DOHH2 (cell line): ENCODE data around the gene TAPT1.
"Not testable (repeated sequence)": the region's sequence is repeated elsewhere in the genome, so short reads cannot be mapped to it uniquely, and the experiment has no call there.

Experiments
- H3F3A ChIP-seq: fragments of 200-600 bp; sonication (generic), shearing (Covaris generic); 2 replicates; pipeline ENCODE4 v1.6.0; 2016; ENCODE audit warnings: antibody characterized with exemption, mild to moderate bottlenecking; ENCODE audit not compliant: control insufficient read depth, insufficient read depth
- H3K27ac ChIP-seq: fragments of 200-600 bp; sonication (generic); 2 replicates; pipeline ENCODE4 v1.5.1; 2014; ENCODE audit warnings: low read depth, mild to moderate bottlenecking, low read length, moderate library complexity
- H3K27me3 ChIP-seq: fragments of 200-600 bp; sonication (generic); 2 replicates; pipeline ENCODE4 v1.6.1; 2014; ENCODE audit warnings: mild to moderate bottlenecking, low read length, mixed read lengths; ENCODE audit not compliant: control insufficient read depth
- H3K36me3 ChIP-seq: fragments of 200-600 bp; sonication (generic); 2 replicates; pipeline ENCODE4 v1.6.1; 2014; ENCODE audit warnings: mild to moderate bottlenecking, low read length, moderate library complexity, mixed read lengths; ENCODE audit not compliant: control insufficient read depth
- H3K4me1 ChIP-seq: fragments of 200-600 bp; sonication (generic); 2 replicates; pipeline ENCODE4 v1.6.1; 2014; ENCODE audit warnings: mild to moderate bottlenecking, low read length, mixed read lengths; ENCODE audit not compliant: control insufficient read depth
- H3K4me2 ChIP-seq: fragments of 200-600 bp; sonication (generic); 2 replicates; pipeline ENCODE4 v1.6.0; 2014; ENCODE audit warnings: mild to moderate bottlenecking, low read length, moderate library complexity
- H3K4me3 ChIP-seq: fragments of 200-600 bp; sonication (generic); 2 replicates; pipeline ENCODE4 v1.5.1; 2014; ENCODE audit warnings: mild to moderate bottlenecking, low read length, mixed read lengths
- H3K79me2 ChIP-seq: fragments of 200-600 bp; sonication (generic); 2 replicates; pipeline ENCODE4 v1.6.1; 2014; ENCODE audit warnings: mild to moderate bottlenecking, low read length, mixed read lengths; ENCODE audit not compliant: control insufficient read depth
- H3K9me2 ChIP-seq: fragments of 200-600 bp; sonication (generic); replicated peaks from 2 replicates; pipeline ENCODE4 v1.6.1; 2014; ENCODE audit warnings: mild to moderate bottlenecking, low read length, mixed read lengths; ENCODE audit not compliant: control insufficient read depth
- H3K9me3 ChIP-seq: fragments of 200-600 bp; sonication (generic); 2 replicates; pipeline ENCODE4 v1.6.1; 2014; ENCODE audit warnings: antibody characterized with exemption, low read length, mixed read lengths; ENCODE audit not compliant: control insufficient read depth, insufficient read depth
- H4K20me1 ChIP-seq: fragments of 200-600 bp; sonication (generic); 2 replicates; pipeline ENCODE4 v1.6.0; 2014; ENCODE audit warnings: low read depth, mild to moderate bottlenecking, antibody characterized with exemption, low read length, moderate library complexity; ENCODE audit not compliant: control insufficient read depth, insufficient read depth
- CTCF ChIP-seq: fragments of 200-600 bp; sonication (generic); IDR thresholded peaks from one replicate; pipeline ENCODE4 v1.5.1; 2014; ENCODE audit warnings: antibody characterized with exemption, mild to moderate bottlenecking, low read depth, low read length; ENCODE audit not compliant: poor library complexity, severe bottlenecking
- EZH2phosphoT487 ChIP-seq: fragments of 200-600 bp; sonication (generic); IDR thresholded peaks from 2 replicates; pipeline ENCODE4 v1.6.1; 2017; ENCODE audit warnings: borderline replicate concordance, mild to moderate bottlenecking, antibody characterized with exemption, low read length, moderate library complexity, mixed read lengths

The TAPT1 gene

GRCh38 chr4:16196482-16197393, 29.5 kb downstream of the TAPT1 start:
- TF ChIP-seq EZH2phosphoT487 (no peak), CTCF (no peak)
- Histone ChIP-seq H3K36me3 (peaks cover 35% of the 10 kb centered on the region), H3K4me1 (no peaks in the 10 kb centered on the region), H3K79me2 (peaks cover 6% of the 10 kb centered on the region), H3K9me3 (no peaks in the 10 kb centered on the region), H3K27me3 (no peaks in the 10 kb centered on the region), H3F3A (no peaks in the 10 kb centered on the region), H4K20me1 (peaks cover 9% of the 10 kb centered on the region), H3K4me2 (no peak overlapping the region), H3K9me2 (no peaks in the 10 kb centered on the region), H3K4me3 (no peak overlapping the region), H3K27ac (no peak overlapping the region)

- no peak overlapping the region for H3K4me3 ChIP-seq
- H3K27me3 ChIP-seq = no peaks in the 10 kb centered on the region
- H3K4me2 ChIP-seq = no peak overlapping the region
- H3K9me2 ChIP-seq = no peaks in the 10 kb centered on the region
- no peaks in the 10 kb centered on the region for H3K4me1 ChIP-seq
- H4K20me1 ChIP-seq = peaks cover 8% of the 10 kb centered on the region
- no peak for TF ChIP-seq CTCF
- TF ChIP-seq EZH2phosphoT487 = no peak
- no peaks in the 10 kb centered on the region for H3F3A ChIP-seq
- peaks cover 42% of the 10 kb centered on the region for H3K36me3 ChIP-seq
- no peak overlapping the region for H3K27ac ChIP-seq
- peaks cover 6% of the 10 kb centered on the region for H3K79me2 ChIP-seq
- no peaks in the 10 kb centered on the region for H3K9me3 ChIP-seq
These were observed 31.1 kb downstream of the TAPT1 start for GRCh38 chr4:16195209-16195608.

GRCh38 chr4:16194798-16195197, 31.5 kb downstream of the TAPT1 start:
- not testable (repeated sequence) for H3F3A ChIP-seq, H3K27me3 ChIP-seq, H3K9me2 ChIP-seq, H3K9me3 ChIP-seq, H3K4me3 ChIP-seq, H4K20me1 ChIP-seq, H3K79me2 ChIP-seq, H3K4me1 ChIP-seq, H3K4me2 ChIP-seq, H3K27ac ChIP-seq
- peaks cover 42% of the 10 kb centered on the region for H3K36me3 ChIP-seq

- peaks cover 6% of the 10 kb centered on the region for H3K79me2 ChIP-seq
- TF ChIP-seq CTCF = no peak
- TF ChIP-seq EZH2phosphoT487 = no peak
- H3K27me3 ChIP-seq = no peaks in the 10 kb centered on the region
- H3K36me3 ChIP-seq = peaks cover 47% of the 10 kb centered on the region
- H3K4me1 ChIP-seq = no peaks in the 10 kb centered on the region
- H4K20me1 ChIP-seq = peaks cover 5% of the 10 kb centered on the region; the same call in 1 of the 2 replicates
- H3K27ac ChIP-seq = no peak overlapping the region
- no peak overlapping the region for H3K4me2 ChIP-seq
- H3K9me3 ChIP-seq = no peaks in the 10 kb centered on the region
- H3F3A ChIP-seq = no peaks in the 10 kb centered on the region
- no peak overlapping the region for H3K4me3 ChIP-seq
- H3K9me2 ChIP-seq = no peaks in the 10 kb centered on the region
These were observed 32.1 kb downstream of the TAPT1 start for GRCh38 chr4:16194214-16194613.
